ENCODE measurements around the gene HPS1.

GRCh38 chr10:98374217-98374985 is 72.3 kb downstream of the HPS1 start:
- TF ChIP-seq CTCF (IDR thresholded peaks at IDR 0.05) (no peak), POLR2AphosphoS5 (IDR thresholded peaks at IDR 0.05) (no peak), POLR2A (IDR thresholded peaks at IDR 0.05) (no peak), EP300 (IDR thresholded peaks at IDR 0.05) (no peak)
